Spleen (tissue), 11 donors: ENCODE measurements around the gene NKAIN2. TPM values are rescaled to one million over a fixed set of nuclear protein-coding genes. Genes with fewer than 3 reads are reported as not detected.

Source experiments
- DNase-seq: peaks from one replicate; pipeline ENCODE4 v3.0.0-alpha.2; 2020
- H3K27ac ChIP-seq, 8 donors: fragments of 200-600 bp; sonication (generic) in 7 of 8; 1 replicate in 4 of 8; 2 replicates in 4 of 8; pipeline versions ENCODE4 v1.5.0 to v1.8.0; 2016 to 2021; ENCODE audit warnings: inconsistent platforms in 4 of 8, mild to moderate bottlenecking in 4 of 8, moderate library complexity in 1 of 8
- H3K27me3 ChIP-seq, 7 donors: fragments of 200-600 bp; sonication (generic) in 6 of 7; replicated peaks in 1 of 7; 1 replicate in 4 of 7; 2 replicates in 3 of 7; pipeline versions ENCODE4 v1.5.0 to v1.8.0; 2016 to 2021; ENCODE audit warnings: inconsistent platforms in 3 of 7, mild to moderate bottlenecking in 1 of 7
- H3K36me3 ChIP-seq, 6 donors: fragments of 200-600 bp; sonication (generic) in 5 of 6; 1 replicate in 4 of 6; 2 replicates in 2 of 6; pipeline versions ENCODE4 v1.5.0 to v1.8.0; 2016 to 2021; ENCODE audit warnings: inconsistent platforms in 2 of 6
- H3K4me1 ChIP-seq, 6 donors: fragments of 200-600 bp; sonication (generic) in 5 of 6; 1 replicate in 3 of 6; 2 replicates in 3 of 6; pipeline versions ENCODE4 v1.5.0 to v1.8.0; 2016 to 2021; ENCODE audit warnings: inconsistent platforms in 3 of 6
- H3K4me3 ChIP-seq, 8 donors: fragments of 200-600 bp; sonication (generic) in 7 of 8; 1 replicate in 4 of 8; 2 replicates in 4 of 8; pipeline versions ENCODE4 v1.5.0 to v1.8.0; 2016 to 2021; ENCODE audit warnings: inconsistent platforms in 4 of 8, mild to moderate bottlenecking in 4 of 8, moderate library complexity in 2 of 8
- H3K9me3 ChIP-seq, 8 donors: fragments of 200-600 bp; sonication (generic) in 7 of 8; 1 replicate in 4 of 8; 2 replicates in 4 of 8; pipeline versions ENCODE4 v1.5.0 to v1.8.0; 2016 to 2021; ENCODE audit warnings: inconsistent platforms in 4 of 8
- CTCF ChIP-seq, 11 experiments: fragments of 200-600 bp in 7 of 11; fragments of 450-650 bp in 4 of 11; sonication (generic) in 4 of 11; IDR thresholded peaks in 8 of 11; conservative IDR thresholded peaks in 3 of 11; 1 replicate in 7 of 11; 2 replicates in 4 of 11; pipeline versions ENCODE4 v1.4.0 to v1.8.0; 2016 to 2021; ENCODE audit warnings: antibody characterized with exemption in 11 of 11, inconsistent platforms in 4 of 11, mild to moderate bottlenecking in 1 of 11
- POLR2A ChIP-seq, 3 donors: fragments of 450-650 bp; IDR thresholded peaks; one replicate each; pipeline ENCODE4 v1.5.1; 2017; ENCODE audit warnings: antibody characterized with exemption in 3 of 3, mild to moderate bottlenecking in 1 of 3
- POLR2AphosphoS5 ChIP-seq, 3 donors: sonication (generic); formaldehyde crosslinking; IDR thresholded peaks; one replicate each; pipeline ENCODE4 v1.5.1; 2017; ENCODE audit warnings: antibody characterized with exemption in 3 of 3
- WGBS, 5 donors: extraction: QIAGEN DNeasy Blood & Tissue Kit in 3 of 5; methylation state at CpG; one replicate each; pipeline versions ENCODE4 v1.1.5 to v1.1.7; 2013 to 2018; 5-methylcytosine and 5-hydroxymethylcytosine counted together
- intact Hi-C: fragments of 100-400 bp; cut with DNase I; formaldehyde crosslinking; loops from one replicate; pipeline ENCODE4 v1.15.0; 2023; ENCODE audit warnings: low total_unique reads
- polyA plus RNA-seq, 3 donors: library from polyadenylated mRNA; stranded (reverse); fragments of 200-250 nt; gene quantifications; one replicate each; pipeline ENCODE4 v1.2.1, GENCODE V29; 2013
- total RNA-seq, 7 donors: library from RNA; depleted of rRNA in 3 of 7; stranded (reverse); fragments of >200 nt in 3 of 7; fragmentation: NEBNext Ultra II Directional in 4 of 7; extraction: Animal tissue kit (Norgen Biotek cat#: 25700) in 4 of 7; gene quantifications; one replicate each; pipeline versions ENCODE4 v1.1.0 to v1.2.1, GENCODE V29; 2016 to 2021
- donor health status: healthy with polysubstance abuse.
- donor health status: DM: no; HTN: no; CAD: no; lungs with moderate emphysema.
- donor health status: DM: no; HTN: no; CAD: no.
- donor health status: Bipolar disorder and iron deficiency.
- donor health status: healthy.
- donor health status: DM: no; HTN: no; CAD: no.
- donor health status: DM: yes; HTN: yes; CAD: no.

Gene NKAIN2
- total and polyA plus RNA-seq, 10 donors = 0.13 to 0.51 (median 0.18) TPM; not detected in 4

- Histone ChIP-seq H3K4me3 (no peak overlapping the region), H3K4me1 (no peaks in the 10 kb centered on the region), H3K36me3 (no peaks in the 10 kb centered on the region), H3K9me3 (no peaks in the 10 kb centered on the region), H3K27ac (no peak overlapping the region), H3K27me3 (no peaks in the 10 kb centered on the region)
- 22 to 56% (median 25%) methylated on average over 1 of the region's 1 CpG for WGBS, 5 donors
- TF ChIP-seq POLR2A (IDR thresholded peaks at IDR 0.05) = no peak
- TF ChIP-seq CTCF (IDR thresholded peaks at IDR 0.05 in 8 of 11, conservative IDR thresholded peaks at IDR 0.05 in 3 of 11) = no peak
- TF ChIP-seq POLR2AphosphoS5 (IDR thresholded peaks at IDR 0.05) = no peak
- intact Hi-C loops = no loop called here
- no peak for DNase-seq
These were observed 121.7 kb downstream of the NKAIN2 start for GRCh38 chr6:123925350-123925749.

- no peak for TF ChIP-seq POLR2AphosphoS5 (IDR thresholded peaks at IDR 0.05)
- TF ChIP-seq CTCF (IDR thresholded peaks at IDR 0.05 in 8 of 11, conservative IDR thresholded peaks at IDR 0.05 in 3 of 11) = no peak
- no peak for TF ChIP-seq POLR2A (IDR thresholded peaks at IDR 0.05)
- no peak for DNase-seq
- Histone ChIP-seq H3K9me3 (no peaks in the 10 kb centered on the region), H3K27ac (no peak overlapping the region), H3K4me1 (no peaks in the 10 kb centered on the region), H3K27me3 (no peaks in the 10 kb centered on the region), H3K4me3 (no peak overlapping the region), H3K36me3 (no peaks in the 10 kb centered on the region)
- WGBS, 5 donors = 60 to 94% (median 86%) methylated on average over 1 of the region's 1 CpG
- intact Hi-C loops = no loop called here
These were observed 122.3 kb downstream of the NKAIN2 start for GRCh38 chr6:123925842-123926399.

GRCh38 chr6:123928529-123928928 lies 124.9 kb downstream of the NKAIN2 start:
- Histone ChIP-seq H3K27ac (no peak overlapping the region), H3K27me3 (no peaks in the 10 kb centered on the region), H3K4me1 (no peaks in the 10 kb centered on the region), H3K4me3 (no peak overlapping the region), H3K36me3 (no peaks in the 10 kb centered on the region), H3K9me3 (no peaks in the 10 kb centered on the region)
- TF ChIP-seq POLR2AphosphoS5 (IDR thresholded peaks at IDR 0.05) (no peak), POLR2A (IDR thresholded peaks at IDR 0.05) (no peak), CTCF (IDR thresholded peaks at IDR 0.05 in 8 of 11, conservative IDR thresholded peaks at IDR 0.05 in 3 of 11) (no peak)
- WGBS, 5 donors = 52 to 75% (median 53%) methylated on average over 1 of the region's 1 CpG
- no peak for DNase-seq
- intact Hi-C loops = no loop called here

GRCh38 chr6:123931928-123932327 lies 128.3 kb downstream of the NKAIN2 start:
- Histone ChIP-seq H3K36me3 (no peaks in the 10 kb centered on the region), H3K9me3 (no peaks in the 10 kb centered on the region), H3K4me1 (no peaks in the 10 kb centered on the region), H3K27ac (no peak overlapping the region), H3K27me3 (no peaks in the 10 kb centered on the region), H3K4me3 (no peak overlapping the region)
- WGBS, 5 donors = 76 to 89% (median 83%) methylated on average over 3 of the region's 3 CpGs
- intact Hi-C loops = no loop called here
- no peak for DNase-seq
- no peak for TF ChIP-seq CTCF (IDR thresholded peaks at IDR 0.05 in 8 of 11, conservative IDR thresholded peaks at IDR 0.05 in 3 of 11)
